ENCODE data around the gene PTGIR.

Gene PTGIR

DNA sequence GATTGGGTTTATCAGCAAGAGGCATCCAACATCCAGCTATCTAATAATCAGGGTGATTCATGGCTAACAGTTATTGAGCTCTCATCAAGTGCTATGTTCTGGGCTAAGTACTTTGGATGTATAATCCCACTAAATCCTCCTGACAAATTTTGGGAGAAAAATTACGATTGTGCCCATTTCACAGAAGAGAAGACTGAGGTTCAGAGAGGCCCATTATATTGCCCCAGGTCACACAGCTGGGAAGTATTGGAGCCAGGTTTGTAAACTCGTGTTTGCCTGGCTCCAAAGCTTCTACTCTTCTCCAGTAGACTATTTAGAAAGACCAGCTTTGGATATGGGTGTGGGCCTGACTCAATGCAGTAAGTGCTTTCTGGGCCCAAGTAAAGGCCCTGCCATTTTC, 44.6 kb downstream of the PTGIR start:
- DNase-seq (ENCODE audit: extremely low read depth, low read depth), result no peak
- TF ChIP-seq, protein P1, sequence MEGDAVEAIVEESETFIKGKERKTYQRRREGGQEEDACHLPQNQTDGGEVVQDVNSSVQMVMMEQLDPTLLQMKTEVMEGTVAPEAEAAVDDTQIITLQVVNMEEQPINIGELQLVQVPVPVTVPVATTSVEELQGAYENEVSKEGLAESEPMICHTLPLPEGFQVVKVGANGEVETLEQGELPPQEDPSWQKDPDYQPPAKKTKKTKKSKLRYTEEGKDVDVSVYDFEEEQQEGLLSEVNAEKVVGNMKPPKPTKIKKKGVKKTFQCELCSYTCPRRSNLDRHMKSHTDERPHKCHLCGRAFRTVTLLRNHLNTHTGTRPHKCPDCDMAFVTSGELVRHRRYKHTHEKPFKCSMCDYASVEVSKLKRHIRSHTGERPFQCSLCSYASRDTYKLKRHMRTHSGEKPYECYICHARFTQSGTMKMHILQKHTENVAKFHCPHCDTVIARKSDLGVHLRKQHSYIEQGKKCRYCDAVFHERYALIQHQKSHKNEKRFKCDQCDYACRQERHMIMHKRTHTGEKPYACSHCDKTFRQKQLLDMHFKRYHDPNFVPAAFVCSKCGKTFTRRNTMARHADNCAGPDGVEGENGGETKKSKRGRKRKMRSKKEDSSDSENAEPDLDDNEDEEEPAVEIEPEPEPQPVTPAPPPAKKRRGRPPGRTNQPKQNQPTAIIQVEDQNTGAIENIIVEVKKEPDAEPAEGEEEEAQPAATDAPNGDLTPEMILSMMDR (IDR thresholded peaks at IDR 0.05; ENCODE audit: low read depth, low read length), result no peak

DNA sequence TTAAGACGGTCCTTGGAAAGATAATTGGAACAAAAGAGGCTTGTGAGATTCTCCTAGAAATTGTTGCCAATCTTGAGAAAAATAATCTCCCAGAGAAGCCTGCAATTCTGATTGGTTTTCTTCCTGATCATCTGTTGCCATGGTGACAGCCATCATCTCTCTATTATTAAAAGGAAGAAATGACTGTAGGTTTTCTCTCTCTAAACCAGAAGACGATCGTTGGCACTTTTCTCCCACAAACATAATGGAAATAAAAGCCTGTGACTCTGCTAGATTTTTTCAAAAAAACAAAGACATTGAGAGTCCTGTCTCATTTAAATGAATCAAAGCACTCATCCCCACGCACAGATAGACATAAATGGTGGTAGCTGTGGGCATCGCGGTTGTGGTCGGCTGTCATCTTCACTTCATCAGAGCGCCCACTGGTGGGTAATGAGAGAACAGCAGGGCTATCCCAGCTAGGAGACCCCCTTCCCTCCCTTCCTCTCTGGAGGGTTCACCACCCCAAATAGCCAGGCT, 45.5 kb downstream of the PTGIR start:
- no peak for DNase-seq (ENCODE audit: extremely low read depth, low read depth)
- TF ChIP-seq, protein P1 (IDR thresholded peaks at IDR 0.05; ENCODE audit: low read depth, low read length), result peak; percentile 26

DNA sequence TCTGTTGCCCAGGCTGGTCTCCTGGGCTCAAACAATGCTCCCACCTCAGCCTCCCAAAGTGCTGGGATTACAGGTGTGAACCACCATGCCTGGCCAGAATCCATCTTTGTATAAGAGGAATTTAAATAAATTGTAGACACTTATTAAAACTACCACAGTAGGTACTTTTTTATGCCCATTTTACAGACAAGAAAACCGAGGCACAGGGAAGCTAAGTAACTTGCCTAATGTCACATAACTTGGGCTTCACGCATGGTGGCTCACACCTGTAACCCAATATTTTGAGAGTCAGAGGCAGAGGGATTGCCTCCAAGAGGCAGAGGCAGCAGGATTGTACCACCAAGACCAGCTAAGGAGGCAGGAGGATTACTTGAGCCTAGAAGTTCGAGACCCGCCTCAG, 46.4 kb downstream of the PTGIR start:
- TF ChIP-seq, protein P1 (IDR thresholded peaks at IDR 0.05; ENCODE audit: low read depth, low read length), result no peak
- no peak for DNase-seq (ENCODE audit: extremely low read depth, low read depth)

DNA sequence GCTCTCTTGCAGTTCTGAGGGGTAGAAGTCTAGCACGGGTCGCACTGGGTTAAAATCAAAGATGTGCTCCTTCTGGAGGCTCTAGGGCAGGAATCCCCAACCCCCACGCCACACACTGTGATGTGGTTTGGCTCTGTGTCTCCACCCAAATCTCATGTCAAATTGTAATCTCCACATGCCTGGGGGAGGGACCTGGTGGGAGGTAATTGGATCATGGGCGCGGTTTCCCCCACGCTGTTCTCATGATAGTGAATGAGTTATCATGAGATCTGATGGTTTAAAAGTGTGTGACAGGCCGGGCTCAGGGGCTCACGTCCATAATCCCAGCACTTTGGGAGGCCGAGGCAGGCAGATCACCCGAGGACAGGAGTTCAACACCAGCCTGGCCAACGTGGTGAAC, 50.4 kb downstream of the PTGIR start:
- DNase-seq (ENCODE audit: extremely low read depth, low read depth), result no peak
- TF ChIP-seq, protein P1 (IDR thresholded peaks at IDR 0.05; ENCODE audit: low read depth, low read length), result no peak

DNA sequence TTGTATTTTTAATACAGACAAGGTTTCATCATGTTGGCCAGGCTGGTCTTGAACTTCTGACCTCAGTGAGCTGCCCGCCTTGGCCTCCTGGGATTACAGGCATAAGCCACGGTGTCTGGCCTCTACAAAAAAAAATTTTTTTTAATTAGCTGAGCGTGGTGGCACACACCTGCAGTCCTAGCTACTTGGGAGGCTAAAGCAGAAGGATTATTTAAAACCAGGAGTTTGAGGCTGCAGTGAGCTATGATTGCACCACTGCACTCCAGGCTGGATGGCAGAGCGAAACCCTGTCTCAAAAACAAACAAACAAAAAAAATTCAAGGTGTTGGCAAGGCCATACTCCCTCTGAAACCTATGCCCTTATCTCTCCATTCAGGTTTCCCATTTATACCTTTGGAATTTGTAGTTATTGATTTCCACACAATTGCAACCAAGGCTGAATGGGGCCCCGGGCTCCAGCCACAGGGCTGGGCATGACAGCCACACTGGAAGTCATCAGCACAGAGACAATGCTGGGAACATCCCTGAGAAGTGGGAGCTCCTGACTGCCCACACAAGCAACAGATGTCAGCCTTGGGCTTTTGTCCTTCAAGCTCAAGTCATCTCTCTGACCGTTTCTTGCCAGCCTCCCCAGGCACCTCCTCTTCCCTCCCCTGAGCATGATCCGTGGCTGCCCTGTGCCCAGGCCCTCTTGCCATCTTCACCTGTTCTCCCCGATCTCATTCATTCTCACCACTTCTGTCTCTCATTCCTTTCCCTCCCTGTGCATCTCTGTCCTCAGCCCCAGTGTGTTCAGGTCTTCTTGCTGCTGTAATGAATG, 51.0 kb downstream of the PTGIR start:
- TF ChIP-seq, protein P1 (IDR thresholded peaks at IDR 0.05; ENCODE audit: low read depth, low read length), result no peak
- DNase-seq (ENCODE audit: extremely low read depth, low read depth), result no peak

DNA sequence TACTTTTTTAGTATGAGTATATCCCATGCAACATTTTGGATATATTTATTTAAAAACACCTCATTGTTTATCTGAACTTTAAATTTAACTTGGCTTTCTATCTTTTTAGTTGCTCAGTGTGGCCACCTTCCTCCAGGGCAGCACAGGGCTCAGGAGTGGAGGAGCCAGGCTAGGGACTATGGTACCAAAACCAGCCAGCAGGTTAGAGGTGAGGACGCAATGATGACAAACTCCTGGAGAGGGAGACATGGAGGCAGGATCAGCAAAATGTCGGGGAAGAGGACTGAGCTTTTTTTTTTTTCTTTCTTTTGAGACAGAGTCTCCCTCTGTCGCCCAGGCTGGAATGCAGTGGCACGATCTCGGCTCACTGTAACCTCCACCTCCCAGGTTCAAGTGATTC, 53.4 kb downstream of the PTGIR start:
- DNase-seq (ENCODE audit: extremely low read depth, low read depth), result no peak
- TF ChIP-seq, protein P1 (IDR thresholded peaks at IDR 0.05; ENCODE audit: low read depth, low read length), result peak; percentile 7

All from AG09319 (cell line).